ENCODE data around the gene RREB1.
A peak's percentile ranks its signal among the peaks of the same experiment; 100 is the strongest.

Gene RREB1

GRCh38 chr6:7198833-7199800 is 91.4 kb downstream of the RREB1 start:
- DNase-seq, result no peak

DNA sequence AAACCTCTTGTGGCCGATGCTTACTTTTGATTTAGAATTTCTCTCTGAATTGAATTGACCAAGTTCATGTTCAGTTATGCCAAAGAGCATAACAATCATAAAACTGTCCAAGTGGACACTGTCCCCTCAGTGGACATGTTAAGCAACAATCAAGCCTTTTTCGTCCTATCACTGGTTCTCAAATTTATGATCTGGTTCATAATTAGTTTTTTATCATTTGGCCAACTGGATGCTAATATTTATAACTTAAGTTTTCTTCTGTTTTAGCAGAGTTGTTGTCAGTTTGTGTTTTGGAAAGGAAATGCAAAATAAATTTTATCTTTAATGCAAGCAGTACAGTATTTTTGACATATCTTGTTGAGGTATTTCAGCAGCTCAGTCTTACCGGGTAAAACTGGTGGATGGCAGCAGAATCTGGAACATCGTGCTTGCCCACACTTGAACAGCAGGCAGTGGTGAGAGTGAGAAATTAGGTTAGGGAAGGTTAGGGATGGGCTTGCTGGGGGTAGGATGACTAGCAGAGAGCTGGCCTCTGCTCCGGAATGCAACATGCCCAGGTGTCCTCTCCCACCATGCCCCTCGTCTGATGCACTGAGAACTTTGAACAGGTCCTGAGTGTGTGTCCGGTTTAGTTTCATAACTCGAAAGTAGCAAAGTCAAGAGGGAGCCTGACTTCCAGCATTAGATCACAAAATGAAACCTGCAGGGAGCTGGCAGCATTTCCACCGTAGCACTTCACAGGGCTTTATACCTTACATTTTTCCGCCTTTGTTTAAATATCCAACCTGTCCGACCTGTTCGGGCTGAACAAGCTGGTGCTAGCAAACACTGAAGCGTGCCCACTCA is 93.1 kb downstream of the RREB1 start:
- no peak for DNase-seq

GRCh38 chr6:7201444-7201731 is 93.6 kb downstream of the RREB1 start:
- no peak for DNase-seq

GRCh38 chr6:7201732-7202541 is 94.2 kb downstream of the RREB1 start:
- peak; percentile 87 for DNase-seq

- DNase-seq, result no peak
These were observed 95.2 kb downstream of the RREB1 start for GRCh38 chr6:7202950-7203349.

DNA sequence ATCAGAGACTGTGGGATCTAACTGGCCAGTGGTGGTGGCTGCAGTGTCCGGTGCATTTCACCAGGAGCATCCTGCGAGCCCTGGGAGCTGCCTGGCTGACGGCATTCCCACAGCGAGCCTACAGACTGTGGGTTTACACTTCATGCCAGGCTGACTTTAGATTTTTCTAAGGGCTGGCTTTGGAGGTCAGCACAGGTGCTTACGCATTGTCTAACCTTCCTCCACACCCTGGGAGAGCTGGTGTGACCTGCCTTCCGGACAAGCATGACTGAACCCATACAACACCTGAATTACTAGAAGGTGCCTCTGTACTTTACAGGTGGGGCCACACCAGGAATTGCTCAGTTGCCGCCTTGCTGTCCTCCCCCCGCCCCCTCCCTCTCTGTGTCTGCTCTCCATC is 96.2 kb downstream of the RREB1 start:
- no peak for DNase-seq

GRCh38 chr6:7204726-7205125 is 97.0 kb downstream of the RREB1 start:
- DNase-seq, result no peak

GRCh38 chr6:7207720-7208119 is 100.0 kb downstream of the RREB1 start:
- no peak for DNase-seq

- no peak for DNase-seq
These were observed 105.7 kb downstream of the RREB1 start for GRCh38 chr6:7213416-7213815.

DNA sequence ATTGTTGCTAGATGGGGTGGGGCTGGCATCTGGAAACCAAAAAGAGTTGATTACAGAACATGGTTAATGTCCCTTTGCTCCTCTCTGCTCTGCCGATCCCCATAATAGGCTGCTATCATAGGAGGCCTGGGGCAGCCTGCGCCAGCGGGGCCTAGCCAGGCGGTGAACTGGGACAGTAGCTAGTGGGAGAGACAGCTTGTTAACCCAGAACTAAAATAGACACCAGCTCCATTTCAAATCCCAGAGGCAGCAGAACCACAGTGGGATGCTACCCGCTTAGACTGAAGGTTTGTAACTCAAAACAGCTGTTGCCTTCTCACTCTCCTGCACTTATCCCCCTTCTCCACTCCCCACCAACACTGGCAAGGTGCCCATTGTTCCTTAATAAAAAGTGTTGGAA is 106.7 kb downstream of the RREB1 start:
- DNase-seq, result no peak

GRCh38 chr6:7215131-7215530 is 107.4 kb downstream of the RREB1 start:
- DNase-seq, result no peak

GRCh38 chr6:7215798-7216231 is 108.1 kb downstream of the RREB1 start:
- no peak for DNase-seq

GRCh38 chr6:7216941-7217621 is 109.3 kb downstream of the RREB1 start:
- no peak for DNase-seq

GRCh38 chr6:7218406-7218988 is 110.7 kb downstream of the RREB1 start:
- DNase-seq, result no peak

DNA sequence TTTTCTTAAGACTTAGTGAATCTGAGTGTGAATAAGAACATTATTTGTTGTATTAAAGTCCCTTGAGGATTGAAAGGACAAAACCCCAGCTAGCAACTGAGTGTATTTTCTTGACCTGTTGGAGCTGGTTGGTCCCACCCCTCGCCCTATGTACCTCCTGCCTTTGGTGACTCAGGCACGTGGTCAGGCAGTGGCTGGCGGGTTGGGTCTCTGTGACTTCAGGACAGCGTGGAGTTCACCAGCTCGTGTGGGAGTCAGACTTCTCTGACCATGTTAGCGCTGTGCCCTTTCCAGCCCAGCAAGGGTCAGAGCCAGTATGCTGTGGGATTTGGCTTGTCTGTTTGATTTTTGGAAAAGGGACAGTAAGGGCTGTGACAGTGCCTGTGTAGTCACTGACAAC is 111.5 kb downstream of the RREB1 start:
- DNase-seq, result no peak

GRCh38 chr6:7222197-7222596 is 114.4 kb downstream of the RREB1 start:
- DNase-seq, result no peak

GRCh38 chr6:7224731-7225130 is 117.0 kb downstream of the RREB1 start:
- no peak for DNase-seq

- DNase-seq, result no peak
These were observed 121.1 kb downstream of the RREB1 start for GRCh38 chr6:7228662-7229375.

DNA sequence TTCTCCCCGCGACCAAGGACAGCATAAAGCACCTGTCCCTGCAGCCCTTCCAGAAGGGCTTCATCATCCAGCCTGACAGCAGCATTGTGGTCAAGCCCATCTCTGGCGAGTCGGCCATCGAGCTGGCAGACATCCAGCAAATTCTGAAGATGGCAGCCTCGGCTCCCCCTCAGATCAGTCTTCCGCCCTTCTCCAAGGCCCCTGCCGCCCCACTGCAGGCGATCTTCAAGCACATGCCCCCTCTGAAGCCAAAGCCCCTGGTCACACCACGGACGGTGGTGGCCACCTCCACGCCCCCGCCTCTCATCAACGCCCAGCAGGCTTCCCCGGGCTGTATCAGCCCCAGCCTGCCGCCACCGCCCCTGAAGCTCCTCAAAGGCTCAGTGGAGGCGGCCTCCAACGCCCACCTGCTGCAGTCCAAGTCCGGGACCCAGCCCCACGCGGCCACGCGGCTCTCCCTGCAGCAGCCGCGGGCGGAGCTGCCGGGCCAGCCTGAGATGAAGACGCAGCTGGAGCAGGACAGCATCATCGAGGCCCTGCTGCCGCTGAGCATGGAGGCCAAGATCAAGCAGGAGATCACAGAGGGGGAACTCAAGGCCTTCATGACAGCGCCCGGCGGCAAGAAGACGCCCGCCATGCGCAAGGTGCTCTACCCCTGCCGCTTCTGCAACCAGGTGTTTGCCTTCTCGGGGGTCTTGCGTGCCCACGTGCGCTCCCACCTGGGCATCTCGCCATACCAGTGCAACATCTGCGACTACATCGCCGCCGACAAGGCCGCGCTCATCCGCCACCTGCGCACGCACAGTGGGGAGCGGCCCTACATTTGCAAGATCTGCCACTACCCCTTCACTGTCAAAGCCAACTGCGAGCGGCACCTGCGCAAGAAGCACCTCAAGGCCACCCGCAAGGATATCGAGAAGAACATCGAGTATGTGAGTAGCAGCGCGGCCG is 121.9 kb downstream of the RREB1 start:
- DNase-seq, result no peak

- DNase-seq, result no peak
These were observed 122.5 kb downstream of the RREB1 start for GRCh38 chr6:7230327-7230691.
